Stimulated activated naive CD4-positive, alpha-beta T cell (primary cell): ENCODE results near the gene STRBP.
"Not testable (repeated sequence)": the region's sequence is repeated elsewhere in the genome, so short reads cannot be mapped to it uniquely, and the experiment has no call there.

Experiments used
- DNase-seq, 6 experiments: peaks; one replicate each; lab custom pipeline; 2025; lab: John Stamatoyannopoulos, UW

STRBP gene

GRCh38 chr9:123191680-123192079 is 76.7 kb downstream of the STRBP start:
- no peak for DNase-seq

GRCh38 chr9:123191260-123191659 is 77.1 kb downstream of the STRBP start:
- DNase-seq = no peak

- no peak for DNase-seq
These were observed 81.3 kb downstream of the STRBP start for GRCh38 chr9:123187131-123187530.

- DNase-seq = not testable (repeated sequence)
These were observed 82.4 kb downstream of the STRBP start for GRCh38 chr9:123186029-123186428.

- DNase-seq = no peak
These were observed 91.4 kb downstream of the STRBP start for GRCh38 chr9:123176949-123177348.

- no peak for DNase-seq
These were observed 92.3 kb downstream of the STRBP start for GRCh38 chr9:123175854-123176629.

GRCh38 chr9:123174887-123175518 is 93.4 kb downstream of the STRBP start:
- no peak for DNase-seq

GRCh38 chr9:123174079-123174478 is 94.3 kb downstream of the STRBP start:
- no peak for DNase-seq

GRCh38 chr9:123169926-123170325 is 98.5 kb downstream of the STRBP start:
- DNase-seq = no peak

- DNase-seq = no peak
These were observed 99.8 kb downstream of the STRBP start for GRCh38 chr9:123168586-123168985.

GRCh38 chr9:123167474-123167873 is 100.9 kb downstream of the STRBP start:
- DNase-seq = no peak

GRCh38 chr9:123165813-123166212 is 102.6 kb downstream of the STRBP start:
- DNase-seq = no peak

GRCh38 chr9:123164285-123164684 is 104.1 kb downstream of the STRBP start:
- DNase-seq = no peak

GRCh38 chr9:123162791-123163345 is 105.5 kb downstream of the STRBP start:
- no peak for DNase-seq

GRCh38 chr9:123162360-123162759 is 106.0 kb downstream of the STRBP start:
- no peak for DNase-seq

- no peak for DNase-seq
These were observed 111.2 kb downstream of the STRBP start for GRCh38 chr9:123157221-123157620.

GRCh38 chr9:123150708-123151503 is 117.5 kb downstream of the STRBP start:
- no peak for DNase-seq

- DNase-seq = no peak
These were observed 119.3 kb downstream of the STRBP start for GRCh38 chr9:123149067-123149466.

GRCh38 chr9:123138163-123138562 is 130.2 kb downstream of the STRBP start:
- no peak for DNase-seq

GRCh38 chr9:123135430-123135829 is 133.0 kb downstream of the STRBP start:
- DNase-seq = no peak

- DNase-seq = no peak
These were observed 135.7 kb downstream of the STRBP start for GRCh38 chr9:123132696-123133095.

- DNase-seq = no peak
These were observed 136.4 kb downstream of the STRBP start for GRCh38 chr9:123131993-123132392.

GRCh38 chr9:123131258-123131657 is 137.1 kb downstream of the STRBP start:
- no peak for DNase-seq
